NCI-H1930 (cell line): Measurements from ENCODE around the gene HHLA2.

Experiments used
- DNase-seq, 2 experiments: peaks; one replicate each; lab custom pipeline; 2025; lab: John Stamatoyannopoulos, UW

Gene HHLA2

DNA sequence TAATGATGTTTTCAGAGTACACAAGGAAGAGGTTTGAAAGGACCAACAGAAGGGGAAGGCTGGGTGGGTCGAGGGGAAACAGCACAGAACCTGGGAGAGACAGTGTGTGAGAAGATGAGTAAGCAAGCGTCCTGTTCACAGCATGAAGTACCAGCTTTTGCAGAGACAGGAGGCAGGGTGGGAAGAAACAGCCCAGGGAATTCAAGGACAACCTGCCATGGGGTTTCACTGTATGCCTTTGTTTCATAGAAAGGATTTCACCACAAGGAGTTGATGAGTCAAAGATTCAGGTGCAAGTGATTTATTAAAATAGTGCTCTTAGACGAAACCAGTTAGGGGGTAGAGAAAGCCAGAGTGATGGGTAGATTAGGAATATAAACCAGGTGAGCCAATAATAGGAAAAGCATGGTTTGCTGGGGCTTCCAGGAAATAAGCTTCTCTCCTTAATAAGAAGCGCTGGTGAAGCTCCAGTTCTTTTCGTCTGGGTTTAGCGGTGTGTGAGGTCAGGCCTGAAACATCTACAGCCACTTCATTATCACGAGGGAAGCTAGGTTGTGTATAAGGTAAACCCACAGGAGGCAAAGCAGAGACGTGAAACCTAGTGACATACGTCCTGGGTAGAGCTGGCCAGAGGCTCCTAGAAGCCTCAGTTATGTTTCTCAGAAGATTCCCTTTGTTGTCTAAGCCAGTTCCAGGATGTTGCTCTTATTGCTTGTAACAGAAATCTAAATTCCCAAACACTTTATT is 3.9 kb downstream of the HHLA2 start:
- no peak for DNase-seq

GRCh38 chr3:108301695-108302404 is 5.5 kb downstream of the HHLA2 start:
- DNase-seq = no peak

DNA sequence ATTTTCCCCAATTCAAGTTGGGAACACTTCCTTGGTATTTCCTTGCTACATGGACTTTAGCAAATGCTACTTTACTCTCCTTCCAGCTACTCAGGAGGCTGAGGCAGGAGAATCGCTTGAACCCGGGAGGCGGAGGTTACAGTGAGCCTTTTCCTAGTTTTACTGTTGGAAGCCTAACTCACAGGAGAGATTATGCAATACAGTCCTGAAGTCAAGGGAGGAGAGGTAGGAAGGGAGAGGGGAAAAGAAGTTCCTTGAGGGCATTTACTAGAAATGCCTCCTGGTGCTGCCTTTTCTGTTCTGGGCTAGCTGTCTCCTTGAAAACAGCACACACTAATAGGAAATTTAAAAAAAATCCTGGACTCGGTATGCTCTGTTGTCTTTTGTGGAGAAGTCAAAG is 6.2 kb downstream of the HHLA2 start:
- no peak for DNase-seq

GRCh38 chr3:108305484-108306172 is 9.3 kb downstream of the HHLA2 start:
- no peak for DNase-seq

DNA sequence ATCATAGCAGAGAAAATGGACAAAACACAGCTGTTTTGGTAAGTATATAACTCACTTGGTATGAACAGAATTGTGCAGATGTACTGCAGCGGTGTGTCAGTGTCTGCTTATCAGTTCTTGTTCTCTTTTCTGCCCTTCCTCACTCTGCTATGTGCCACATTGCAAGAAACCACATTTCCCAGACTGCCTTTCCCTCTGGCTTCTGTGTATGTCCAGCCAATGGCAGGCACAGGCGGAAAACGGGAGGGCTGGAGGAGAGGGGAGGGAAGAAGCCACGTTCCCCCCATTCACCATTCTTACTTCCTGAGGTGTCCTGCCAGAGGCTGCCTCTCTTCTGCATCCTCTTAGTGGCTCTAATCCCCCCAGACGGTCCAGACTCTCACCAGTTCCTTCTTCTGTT is 15.4 kb downstream of the HHLA2 start:
- no peak for DNase-seq

GRCh38 chr3:108312656-108313055 is 16.3 kb downstream of the HHLA2 start:
- DNase-seq = no peak

DNA sequence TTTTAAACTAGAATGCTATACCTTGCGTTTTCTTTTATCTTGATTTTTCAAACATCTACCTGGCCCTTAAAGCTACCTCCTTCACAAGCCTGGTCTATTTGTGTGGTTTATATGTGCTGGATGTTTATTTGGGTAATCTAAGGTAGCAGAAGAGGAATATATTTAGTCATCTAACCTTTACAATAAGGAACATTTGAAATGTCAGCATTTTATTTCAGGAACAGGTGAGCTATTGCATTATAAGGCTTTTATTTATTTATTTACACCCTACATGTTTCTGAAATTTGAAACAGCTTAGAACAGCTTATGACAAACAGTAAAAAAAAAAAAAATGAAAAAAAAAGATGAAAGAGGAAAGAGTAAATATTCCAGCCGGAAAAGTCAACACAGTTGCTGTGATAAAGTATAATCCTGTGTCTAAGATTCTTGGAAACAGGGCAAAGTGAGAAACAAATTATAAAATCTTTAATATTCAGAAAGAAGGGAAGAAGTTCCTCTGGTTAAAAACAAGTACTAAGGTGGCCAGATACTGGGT is 19.5 kb downstream of the HHLA2 start:
- no peak for DNase-seq

DNA sequence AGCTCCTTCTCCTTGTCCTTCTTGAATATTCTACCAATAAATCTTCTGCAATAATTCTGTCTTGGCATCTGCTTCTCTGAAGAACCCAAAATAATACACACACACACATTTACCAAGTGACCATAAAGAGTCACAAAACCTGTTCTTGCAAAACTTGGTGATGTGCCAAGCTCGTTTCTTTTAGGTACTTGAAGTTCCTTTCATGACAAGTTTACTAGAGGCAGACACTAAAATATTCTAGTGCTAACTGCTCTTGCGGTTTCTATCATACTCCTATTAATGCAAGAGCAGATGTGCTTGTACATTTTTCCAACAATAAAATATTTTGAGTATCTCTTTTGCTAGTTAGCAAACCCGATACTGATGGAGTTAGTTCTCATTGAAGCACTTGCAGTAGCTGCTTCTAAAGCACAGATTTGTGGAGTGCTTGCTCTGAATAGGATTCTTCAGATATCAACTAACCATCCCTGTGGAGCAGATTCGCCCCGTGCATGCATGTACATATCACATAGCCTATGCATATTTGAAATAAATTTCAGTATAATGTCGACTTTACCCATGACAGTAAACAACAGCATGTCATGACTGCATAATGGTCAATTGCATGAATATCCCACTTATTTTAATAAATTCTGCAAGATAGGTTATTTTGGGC is 23.2 kb downstream of the HHLA2 start:
- no peak for DNase-seq

DNA sequence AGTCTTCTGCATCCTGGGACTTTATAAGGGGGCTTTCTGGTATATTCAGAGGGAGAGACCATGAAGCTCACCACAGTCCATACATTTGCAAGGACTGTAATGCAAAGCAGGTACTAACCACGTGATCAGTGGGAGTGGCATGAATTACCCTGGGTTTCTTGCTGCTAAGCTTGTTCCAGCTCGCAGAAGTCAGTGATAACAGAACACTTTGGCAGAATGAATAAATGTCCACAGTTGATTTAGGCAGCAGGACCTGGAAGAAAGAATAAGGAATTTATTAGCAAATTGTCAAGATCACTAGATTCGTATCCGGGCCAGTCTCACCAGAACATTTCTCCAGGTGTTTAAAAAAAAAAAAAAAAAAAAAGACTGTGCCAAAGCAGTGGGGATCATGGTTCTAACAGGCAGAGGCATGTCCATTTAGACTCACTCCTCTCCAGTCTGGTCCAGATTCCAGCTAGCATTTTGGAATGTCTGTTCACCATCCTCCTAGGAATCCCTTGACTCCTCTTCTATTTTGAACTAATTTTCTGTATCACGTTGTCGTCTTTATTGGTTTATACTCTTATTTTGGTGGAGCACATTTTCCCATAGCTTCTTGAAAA is 24.5 kb downstream of the HHLA2 start:
- DNase-seq = no peak

DNA sequence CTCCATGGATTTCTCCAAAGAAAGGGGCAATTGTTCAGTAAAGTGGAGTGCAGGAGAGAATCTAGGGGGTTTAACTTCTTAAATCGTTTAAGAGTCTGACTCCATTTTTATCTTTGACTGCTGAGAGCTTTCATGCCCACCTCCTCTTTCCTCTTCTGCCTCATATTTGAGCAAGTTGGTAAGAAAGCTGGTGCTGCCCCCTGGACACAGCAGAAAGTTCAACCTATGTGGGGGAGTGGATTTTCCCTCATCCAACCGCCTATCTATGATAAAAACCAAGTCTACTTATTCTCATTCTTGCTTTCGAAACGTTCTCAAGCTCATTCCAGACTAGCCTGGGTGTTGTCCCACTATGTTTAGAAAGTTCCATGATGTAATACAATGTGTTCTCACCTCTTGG is 26.0 kb downstream of the HHLA2 start:
- no peak for DNase-seq

GRCh38 chr3:108324177-108324576 is 27.8 kb downstream of the HHLA2 start:
- no peak for DNase-seq

DNA sequence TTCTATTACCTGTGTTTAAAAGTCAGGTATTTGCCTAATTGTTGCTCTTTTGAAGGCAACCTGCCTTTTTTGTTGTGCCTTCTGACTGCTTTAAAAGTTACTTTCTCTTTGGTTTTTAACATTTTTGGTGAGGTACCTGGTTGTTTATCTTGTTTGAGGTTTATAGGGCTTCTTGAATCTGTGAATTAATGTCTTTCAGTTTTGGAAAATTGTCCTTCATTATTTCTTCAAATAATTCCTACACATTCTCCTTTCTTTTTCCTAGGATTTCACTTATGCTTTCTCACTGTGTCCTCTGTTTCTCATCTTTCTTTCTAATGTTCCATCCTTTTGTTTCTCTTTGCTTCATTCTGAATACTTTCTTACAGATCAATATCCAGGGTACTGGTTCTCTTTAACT is 30.8 kb downstream of the HHLA2 start:
- DNase-seq = no peak

DNA sequence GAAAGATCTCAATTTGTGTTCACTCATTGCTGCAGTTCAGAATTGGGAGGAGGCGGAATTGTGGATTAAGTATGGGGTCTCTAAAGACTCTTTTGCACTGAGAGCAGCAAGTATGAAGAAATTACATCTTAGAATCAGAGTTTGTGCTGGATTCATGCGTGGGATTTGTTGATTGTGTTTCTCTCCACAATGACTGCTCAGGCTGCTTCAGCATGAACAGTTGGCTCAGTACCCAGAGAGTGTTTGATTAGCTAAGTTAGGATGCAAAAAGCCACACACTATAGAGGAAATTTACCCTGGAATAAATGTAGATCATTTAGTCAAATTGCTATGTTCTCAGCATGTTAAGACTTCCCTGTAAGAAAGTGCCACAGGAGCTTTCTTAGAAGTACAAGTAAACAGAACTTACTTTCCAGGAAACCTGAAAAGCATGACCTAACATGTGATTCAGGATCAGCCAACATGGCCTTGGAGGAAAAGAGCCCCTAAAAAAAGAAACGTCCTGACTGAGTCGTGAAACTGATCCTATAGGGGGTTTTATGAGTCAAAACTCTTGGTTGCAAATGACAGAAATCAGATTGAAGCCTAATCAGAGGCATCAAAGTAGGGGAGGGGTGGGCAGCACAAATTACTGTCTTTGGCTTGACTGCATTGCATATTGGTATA is 32.6 kb downstream of the HHLA2 start:
- DNase-seq = no peak

DNA sequence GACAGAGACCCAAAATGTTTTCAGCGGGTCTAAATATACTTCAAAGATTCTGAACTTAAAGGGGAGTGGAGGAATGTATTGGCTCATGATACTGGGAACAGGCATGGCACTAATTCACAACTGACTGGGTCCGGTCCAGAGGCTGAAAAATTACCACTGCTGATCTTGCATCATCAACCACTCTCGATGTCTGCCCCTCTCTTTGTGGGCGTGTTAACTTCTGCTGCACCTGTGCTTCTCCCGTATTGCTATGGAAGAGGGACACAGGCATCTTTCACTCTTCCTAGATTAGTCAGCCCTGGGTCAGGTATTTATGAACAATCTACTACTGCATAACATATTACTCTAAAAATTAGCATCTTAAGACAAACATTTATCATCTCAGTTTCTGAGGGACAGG is 33.2 kb downstream of the HHLA2 start:
- no peak for DNase-seq

- DNase-seq = no peak
Measured at GRCh38 chr3:108329947-108330346, 33.6 kb downstream of the HHLA2 start.

GRCh38 chr3:108331792-108332191 is 35.4 kb downstream of the HHLA2 start:
- no peak for DNase-seq

DNA sequence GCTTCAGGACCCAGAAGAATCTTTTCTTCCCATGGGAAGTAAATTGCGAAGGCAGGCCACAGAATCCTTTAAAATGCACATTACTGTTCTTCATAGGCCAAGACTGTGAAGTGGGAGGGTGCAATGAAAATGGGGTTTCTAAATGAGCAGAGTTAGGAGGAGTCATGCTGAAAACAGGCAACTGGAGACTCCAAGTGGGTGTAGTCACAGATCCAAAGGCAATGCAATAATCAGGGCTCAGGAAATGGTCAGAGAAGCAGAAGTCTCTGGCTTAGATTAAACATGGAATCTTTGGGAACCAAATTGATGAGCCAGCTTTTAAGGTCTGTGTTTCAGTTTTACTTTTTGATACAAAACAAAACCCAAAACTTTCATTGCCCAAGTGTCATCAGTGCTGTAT is 37.6 kb downstream of the HHLA2 start:
- DNase-seq = no peak

DNA sequence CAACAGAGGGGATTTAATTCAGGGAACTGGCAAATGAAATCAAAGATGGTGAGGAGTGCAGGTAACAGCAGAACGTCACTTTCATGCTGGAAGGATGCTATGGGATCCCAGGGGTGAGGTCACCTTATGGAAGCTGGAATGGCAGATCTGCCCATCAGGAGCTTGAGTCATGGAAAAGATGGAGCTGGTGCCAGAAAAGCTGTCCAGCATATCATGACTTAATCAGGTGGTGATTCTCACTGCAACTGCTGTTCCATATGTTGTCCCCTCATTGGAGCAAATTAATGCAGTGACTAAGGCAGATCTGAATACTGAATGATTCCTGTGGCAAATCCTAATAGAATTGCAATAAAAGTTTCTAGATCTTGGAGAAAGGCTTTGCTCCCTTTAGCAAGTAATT is 38.4 kb downstream of the HHLA2 start:
- no peak for DNase-seq

DNA sequence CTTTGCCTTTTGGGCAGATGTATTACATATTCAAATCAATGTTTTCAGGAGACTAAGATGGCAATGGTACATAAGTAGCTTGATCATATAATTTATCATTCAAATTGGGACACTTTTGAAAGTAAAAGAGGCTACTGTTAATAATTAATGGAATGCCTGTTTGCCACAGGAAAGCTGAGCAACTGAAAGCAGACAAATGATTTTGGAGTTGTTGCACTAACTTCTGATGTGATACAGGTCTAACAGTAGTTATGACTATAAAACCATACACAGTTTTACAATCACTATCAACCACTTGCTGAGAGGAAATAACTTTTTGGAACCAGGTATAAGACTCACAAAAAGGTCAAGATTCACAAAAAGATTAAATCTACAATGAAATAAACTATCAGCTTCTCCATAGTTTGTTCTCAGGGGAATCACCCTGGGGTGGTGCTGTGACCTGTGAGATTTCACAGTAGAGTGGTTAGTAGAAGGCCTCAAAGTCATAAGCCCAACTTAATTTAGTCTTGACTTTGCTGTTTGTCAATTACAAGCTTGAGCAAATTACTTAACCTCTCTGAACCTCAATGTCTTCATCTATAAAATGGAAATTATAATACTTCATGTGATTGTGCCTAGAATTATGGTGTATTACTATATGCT is 42.7 kb downstream of the HHLA2 start:
- no peak for DNase-seq

DNA sequence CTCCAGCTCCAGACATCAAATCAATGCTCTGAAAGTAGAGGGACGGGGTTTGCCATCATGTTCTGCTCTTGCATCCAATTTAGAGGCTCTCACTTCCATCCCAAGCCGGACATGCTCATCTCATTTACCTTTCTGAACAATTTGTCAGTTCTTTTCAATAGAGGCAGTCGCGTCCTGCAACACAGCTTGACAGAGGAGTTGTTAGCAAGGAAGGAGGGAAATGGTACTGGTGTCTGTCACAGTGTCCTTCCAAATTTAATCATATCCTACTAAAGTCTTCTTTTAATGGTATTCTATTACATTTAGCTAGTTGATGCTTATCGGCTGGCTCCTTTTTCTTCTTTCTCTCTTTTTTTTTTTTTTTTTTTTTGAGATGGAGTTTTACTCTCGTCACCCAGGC is 45.6 kb downstream of the HHLA2 start:
- no peak for DNase-seq
